GM10847 (cell line): ENCODE results near the gene HIP1R.

ENCODE experiments used
- POLR2A ChIP-seq: IDR thresholded peaks from 2 replicates; pipeline ENCODE4 v1.6.1; 2011; ENCODE audit not compliant: insufficient read length; ENCODE audit errors: extremely low read depth

The HIP1R gene

DNA sequence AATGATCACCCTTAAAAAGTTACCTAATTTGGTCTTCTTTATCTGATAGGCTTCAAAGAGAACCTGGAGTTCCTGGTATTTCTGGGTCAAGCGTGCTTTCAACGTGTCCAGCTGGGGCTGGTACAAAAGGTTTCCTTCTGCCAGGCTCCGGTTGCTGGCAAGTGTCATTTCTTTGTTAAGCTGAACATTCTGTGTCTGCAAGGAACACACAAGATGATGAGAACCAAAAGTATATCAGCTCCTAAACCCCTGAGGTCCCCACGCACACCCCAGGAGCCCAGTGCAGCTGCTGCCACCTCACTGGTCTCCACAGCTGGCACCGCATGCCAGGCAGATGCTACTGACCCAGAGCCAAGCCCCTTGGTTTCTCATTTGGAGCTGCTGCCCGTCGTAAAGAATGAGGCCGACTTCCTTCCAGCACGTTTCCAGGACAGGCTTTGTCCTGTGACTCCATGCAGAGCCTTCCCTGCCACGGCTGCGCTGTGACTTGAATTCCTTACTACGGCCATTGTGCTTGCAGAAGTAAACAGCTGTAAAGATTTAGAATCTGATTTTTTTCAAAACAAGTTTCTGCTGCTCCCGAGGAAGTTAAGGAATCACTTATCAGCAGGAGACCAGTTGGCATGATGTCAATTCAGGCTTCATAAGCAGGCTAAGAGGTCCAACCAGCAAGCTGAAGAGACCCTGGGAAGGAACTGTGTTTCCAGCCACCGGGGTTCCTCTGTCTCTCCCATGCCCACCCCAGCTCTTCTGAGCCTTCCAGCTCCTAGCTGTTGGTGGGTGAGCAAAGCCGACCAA, 35.8 kb downstream of the HIP1R start:
- TF ChIP-seq POLR2A: no peak

GRCh38 chr12:122871851-122872780, 36.9 kb downstream of the HIP1R start:
- TF ChIP-seq POLR2A: no peak

GRCh38 chr12:122872815-122873361, 37.6 kb downstream of the HIP1R start:
- no peak for TF ChIP-seq POLR2A

- TF ChIP-seq POLR2A: no peak
Measured at GRCh38 chr12:122873540-122873939, 38.3 kb downstream of the HIP1R start.

DNA sequence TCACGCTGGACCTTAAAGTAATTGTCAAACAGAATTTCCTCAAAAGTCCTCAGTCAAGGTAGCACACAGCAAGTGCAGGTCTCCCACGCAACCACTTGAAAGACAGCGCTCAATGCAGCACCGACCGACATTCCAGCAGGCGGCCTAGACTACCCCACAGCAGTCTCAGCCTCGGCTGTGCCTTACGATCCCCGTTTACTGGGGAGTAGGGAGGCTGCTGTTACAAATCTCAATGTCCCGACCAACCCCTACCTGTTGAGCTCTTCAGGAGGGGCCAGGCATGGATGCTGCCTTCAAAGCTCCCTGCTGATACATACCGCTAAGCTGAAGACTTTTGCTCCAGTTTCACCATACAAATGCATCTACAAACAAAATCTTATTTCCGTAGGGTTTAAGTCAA, 38.8 kb downstream of the HIP1R start:
- TF ChIP-seq POLR2A: no peak

DNA sequence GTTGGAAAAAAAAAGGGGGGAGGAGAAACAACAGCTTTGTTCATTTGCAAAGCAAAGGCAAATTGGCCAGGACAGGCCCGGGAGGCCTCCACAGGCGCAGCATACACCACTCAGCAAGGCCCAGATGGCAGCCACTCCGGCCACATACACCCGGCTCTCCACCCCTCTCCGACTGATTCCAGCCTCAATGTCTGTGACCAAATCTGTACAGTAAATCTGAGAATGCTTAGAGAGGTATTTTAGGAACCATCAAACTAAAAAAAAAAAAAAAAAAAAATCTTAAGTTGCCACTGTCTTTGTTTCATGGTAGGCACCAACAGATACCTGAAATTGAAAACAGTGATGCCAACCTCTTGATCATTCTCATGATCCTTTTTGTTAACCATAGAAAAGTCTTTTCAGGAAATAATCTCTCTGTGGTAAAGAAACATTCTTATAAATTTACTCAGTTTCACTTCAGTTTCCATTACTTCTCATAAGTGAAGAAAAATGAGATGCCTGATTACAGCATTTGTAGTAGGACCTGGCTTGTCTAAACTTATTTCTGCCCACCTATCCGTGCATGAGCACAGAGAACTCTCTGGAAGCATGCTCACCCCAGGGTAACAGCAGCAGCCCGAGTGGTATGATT, 40.4 kb downstream of the HIP1R start:
- no peak for TF ChIP-seq POLR2A

DNA sequence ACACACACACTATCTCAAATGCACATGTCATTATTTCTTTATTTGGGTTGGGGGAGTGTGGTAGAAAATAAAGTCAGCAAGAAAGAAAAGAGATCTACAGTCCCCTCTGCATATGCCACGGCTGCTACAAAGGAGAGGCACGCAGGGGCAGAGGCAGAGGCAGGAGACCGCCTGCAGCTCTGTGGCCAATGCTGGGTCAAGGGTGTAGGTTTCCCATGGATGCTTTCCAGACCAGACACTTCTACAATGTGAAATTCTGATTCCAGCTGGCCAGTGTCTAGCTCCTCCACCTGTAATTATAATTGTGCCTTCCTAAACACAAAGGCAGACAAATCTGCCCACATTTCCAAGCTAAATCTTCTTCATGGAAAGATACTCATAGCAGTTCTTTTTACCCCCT, 41.5 kb downstream of the HIP1R start:
- TF ChIP-seq POLR2A: no peak

DNA sequence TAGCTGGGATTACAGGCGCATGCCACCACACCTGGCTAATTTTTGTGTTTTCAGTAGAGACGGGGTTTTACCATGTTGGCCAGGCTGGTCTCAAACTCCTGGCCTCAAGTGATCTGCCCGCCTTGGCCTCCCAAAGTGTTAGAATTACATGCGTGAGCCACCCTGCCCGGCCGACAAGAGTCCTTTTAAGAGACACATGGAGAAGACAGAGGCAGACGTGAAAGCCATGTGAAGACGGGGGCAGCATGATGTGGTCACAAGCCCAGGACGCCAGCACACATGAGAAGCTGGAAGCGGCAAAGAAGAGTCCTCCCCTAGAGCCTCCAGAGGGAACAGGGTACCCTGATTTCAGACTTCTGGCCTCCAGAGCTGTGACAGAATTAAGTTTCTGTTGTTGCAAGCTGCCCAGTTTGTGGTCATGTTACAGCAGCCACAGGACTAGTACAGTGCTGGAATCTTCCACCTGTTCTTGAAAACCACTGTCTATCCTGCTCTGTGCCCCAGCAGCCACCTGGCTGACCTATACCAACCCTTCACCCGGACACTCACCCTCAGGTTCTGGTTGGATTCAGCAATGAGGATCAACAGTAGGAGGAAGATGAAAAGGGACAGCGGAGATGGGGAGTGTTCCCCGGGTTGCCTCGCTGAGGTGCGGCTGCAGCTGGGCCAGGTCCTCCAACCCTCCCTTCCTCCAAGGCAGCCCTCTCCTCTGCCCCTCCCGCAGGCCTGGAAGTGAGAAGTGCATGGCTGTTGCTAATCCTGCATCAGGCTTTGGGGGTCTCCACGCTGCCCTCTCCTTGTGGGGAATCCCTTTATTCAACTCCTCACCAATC, 43.7 kb downstream of the HIP1R start:
- TF ChIP-seq POLR2A: no peak

DNA sequence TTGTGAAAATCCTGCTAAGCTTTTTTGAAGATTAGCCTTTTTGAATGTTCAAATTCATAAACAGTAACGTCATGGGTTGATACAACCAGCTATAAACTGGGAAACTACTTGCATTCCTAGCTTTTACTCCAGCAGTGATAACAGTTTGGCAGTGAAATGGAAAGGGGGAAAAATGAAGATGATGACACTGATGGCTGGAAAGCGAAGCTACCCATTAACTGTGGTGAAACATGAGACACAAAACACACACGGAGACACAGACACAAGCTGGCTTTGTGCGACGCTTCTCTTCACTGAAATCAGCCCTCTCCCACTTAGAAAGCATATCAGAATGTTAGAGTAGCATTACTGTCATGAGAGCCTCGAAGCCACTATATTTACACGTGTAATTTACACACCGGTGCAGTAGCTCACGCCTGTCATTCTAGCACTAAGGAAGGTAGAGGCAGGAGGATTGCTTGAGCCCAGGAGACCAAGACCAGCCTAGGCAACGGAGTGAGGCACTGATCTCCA, 45.0 kb downstream of the HIP1R start:
- TF ChIP-seq POLR2A: no peak

- no peak for TF ChIP-seq POLR2A
Measured at GRCh38 chr12:122880668-122881067, 45.4 kb downstream of the HIP1R start.

GRCh38 chr12:122882908-122883558, 47.8 kb downstream of the HIP1R start:
- no peak for TF ChIP-seq POLR2A

GRCh38 chr12:122884091-122884826, 49.0 kb downstream of the HIP1R start:
- TF ChIP-seq POLR2A: no peak

GRCh38 chr12:122884860-122885259, 49.6 kb downstream of the HIP1R start:
- TF ChIP-seq POLR2A: no peak
